ENCODE results near the gene RGS3.
"Not testable (repeated sequence)": the region's sequence is repeated elsewhere in the genome, so short reads cannot be mapped to it uniquely, and the experiment has no call there.

RGS3 gene

DNA sequence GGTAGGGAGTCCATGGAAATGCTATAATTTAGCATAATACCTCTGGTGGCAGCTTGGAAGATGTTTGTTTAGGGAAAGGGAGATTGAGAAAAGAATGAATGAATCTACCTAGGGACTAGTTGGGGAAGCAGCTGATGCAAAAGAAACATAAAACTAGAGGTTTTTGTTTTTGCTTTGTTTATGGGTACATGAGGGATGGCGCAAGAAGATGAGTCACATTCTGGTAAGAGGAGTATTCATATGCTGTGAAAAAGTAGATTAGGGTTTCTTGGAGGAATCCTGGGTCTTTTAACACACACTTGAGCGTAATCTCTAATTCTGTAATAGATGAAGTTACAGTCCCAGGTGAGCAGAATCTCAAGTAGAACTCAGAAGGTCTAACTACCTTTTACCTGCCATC lies 35.9 kb upstream of the RGS3 start:
- Histone ChIP-seq H3K4me1 (no peaks in the 10 kb centered on the region), H3K9me3 (no peaks in the 10 kb centered on the region), H3K4me3 (ENCODE audit: low read depth, low read length) (no peak overlapping the region), H3K36me3 (no peaks in the 10 kb centered on the region), H3K27me3 (no peaks in the 10 kb centered on the region; the same call in 1 of the 2 replicates)
- no peak for DNase-seq
- TF ChIP-seq, protein P1, sequence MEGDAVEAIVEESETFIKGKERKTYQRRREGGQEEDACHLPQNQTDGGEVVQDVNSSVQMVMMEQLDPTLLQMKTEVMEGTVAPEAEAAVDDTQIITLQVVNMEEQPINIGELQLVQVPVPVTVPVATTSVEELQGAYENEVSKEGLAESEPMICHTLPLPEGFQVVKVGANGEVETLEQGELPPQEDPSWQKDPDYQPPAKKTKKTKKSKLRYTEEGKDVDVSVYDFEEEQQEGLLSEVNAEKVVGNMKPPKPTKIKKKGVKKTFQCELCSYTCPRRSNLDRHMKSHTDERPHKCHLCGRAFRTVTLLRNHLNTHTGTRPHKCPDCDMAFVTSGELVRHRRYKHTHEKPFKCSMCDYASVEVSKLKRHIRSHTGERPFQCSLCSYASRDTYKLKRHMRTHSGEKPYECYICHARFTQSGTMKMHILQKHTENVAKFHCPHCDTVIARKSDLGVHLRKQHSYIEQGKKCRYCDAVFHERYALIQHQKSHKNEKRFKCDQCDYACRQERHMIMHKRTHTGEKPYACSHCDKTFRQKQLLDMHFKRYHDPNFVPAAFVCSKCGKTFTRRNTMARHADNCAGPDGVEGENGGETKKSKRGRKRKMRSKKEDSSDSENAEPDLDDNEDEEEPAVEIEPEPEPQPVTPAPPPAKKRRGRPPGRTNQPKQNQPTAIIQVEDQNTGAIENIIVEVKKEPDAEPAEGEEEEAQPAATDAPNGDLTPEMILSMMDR (IDR thresholded peaks at IDR 0.05; ENCODE audit: low read depth, low read length) = no peak

DNA sequence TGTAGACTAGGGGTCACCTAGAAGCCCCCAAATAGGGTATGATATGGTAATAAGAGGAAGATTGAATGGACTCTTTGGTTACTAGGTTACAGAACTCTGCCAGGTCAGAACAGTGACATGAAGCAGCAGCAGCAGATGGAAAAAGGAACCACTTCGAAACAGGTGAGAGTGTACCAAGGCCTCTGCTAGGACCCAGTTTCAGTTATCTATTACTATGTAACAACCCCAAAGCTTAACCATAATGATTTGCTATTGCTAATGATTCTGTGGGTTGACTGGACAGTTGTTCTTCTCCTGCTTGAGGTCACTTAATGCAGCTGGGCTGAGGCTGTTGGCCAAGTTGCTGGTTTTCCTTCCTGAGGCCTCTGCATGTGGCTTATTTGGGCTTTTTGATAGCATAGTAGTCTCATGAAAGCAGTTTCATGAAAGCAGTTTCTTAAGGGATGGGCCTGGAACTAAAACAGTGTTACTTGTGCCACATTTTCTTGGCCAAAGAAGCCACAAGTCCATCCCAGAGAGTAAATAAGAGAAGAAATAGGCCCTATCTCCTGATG lies 35.4 kb upstream of the RGS3 start:
- Histone ChIP-seq H3K36me3 (no peaks in the 10 kb centered on the region), H3K9me3 (no peaks in the 10 kb centered on the region), H3K4me3 (ENCODE audit: low read depth, low read length) (no peak overlapping the region), H3K4me1 (no peaks in the 10 kb centered on the region), H3K27me3 (no peaks in the 10 kb centered on the region; the same call in 1 of the 2 replicates)
- TF ChIP-seq, protein P1 (IDR thresholded peaks at IDR 0.05; ENCODE audit: low read depth, low read length) = no peak
- no peak for DNase-seq

DNA sequence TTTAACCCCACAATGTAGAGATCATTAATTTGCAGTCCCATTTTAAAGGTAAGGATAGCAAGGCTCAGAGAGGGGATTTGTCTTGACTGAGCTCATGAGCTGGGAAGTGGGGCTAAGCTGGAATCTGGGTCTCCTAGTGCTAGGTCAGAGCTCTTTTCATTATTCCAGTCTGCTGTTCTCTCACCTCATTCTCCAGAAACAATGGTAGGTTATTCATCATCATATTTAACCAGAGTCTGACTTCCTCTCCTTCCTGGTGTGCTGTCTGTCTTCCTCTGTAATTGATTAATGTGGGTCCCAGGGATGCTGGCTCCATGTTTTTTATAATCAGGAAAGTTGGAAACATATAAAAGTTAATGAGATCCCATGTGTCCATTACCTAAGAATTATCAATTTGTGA lies 32.3 kb upstream of the RGS3 start:
- H3K27me3 ChIP-seq = no peaks in the 10 kb centered on the region
- TF ChIP-seq, protein P1 (IDR thresholded peaks at IDR 0.05; ENCODE audit: low read depth, low read length) = no peak
- no peaks in the 10 kb centered on the region for H3K9me3 ChIP-seq
- H3K4me1 ChIP-seq = no peaks in the 10 kb centered on the region
- no peaks in the 10 kb centered on the region for H3K36me3 ChIP-seq
- no peak overlapping the region for H3K4me3 ChIP-seq (ENCODE audit: low read depth, low read length)
- DNase-seq = no peak

DNA sequence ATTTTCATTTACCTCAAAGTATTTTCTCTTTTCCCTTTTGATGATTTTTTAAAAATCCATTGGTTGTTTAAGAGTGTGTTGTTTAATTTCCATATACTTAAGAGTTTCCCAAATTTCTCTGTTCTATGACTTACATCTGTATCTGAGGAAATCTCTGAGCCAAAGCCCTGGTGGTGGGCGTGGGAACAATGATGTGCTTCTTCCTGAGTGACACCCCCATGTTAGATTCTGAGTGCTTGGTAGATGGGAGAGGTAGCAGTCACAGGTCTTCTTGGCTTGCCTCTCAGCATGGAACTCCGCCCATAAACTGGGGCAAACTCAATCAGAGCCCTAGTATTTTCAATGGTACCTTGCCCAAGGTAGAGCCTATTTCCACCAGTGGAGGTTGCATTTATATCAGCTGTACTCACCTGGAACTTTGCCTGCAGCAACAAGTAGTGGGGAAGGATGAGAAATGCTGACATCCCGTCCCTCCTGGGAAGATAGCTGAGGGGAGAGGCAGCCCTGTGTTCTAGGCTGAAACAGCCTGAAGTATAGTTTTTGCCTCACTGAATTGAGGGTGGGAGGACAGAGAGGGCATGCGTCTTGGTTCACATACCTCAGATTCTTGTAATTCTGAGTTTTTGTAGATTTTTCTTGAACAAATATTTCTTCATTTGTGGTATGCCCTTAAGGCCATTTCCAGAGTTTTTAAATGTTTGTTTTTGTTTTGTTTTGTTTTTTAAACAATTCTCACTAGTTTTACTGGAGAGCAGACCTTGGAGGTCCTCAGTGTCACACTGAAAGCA lies 26.6 kb upstream of the RGS3 start:
- Histone ChIP-seq H3K4me3 (ENCODE audit: low read depth, low read length) (no peak overlapping the region), H3K36me3 (no peaks in the 10 kb centered on the region), H3K9me3 (no peaks in the 10 kb centered on the region), H3K4me1 (no peaks in the 10 kb centered on the region), H3K27me3 (no peaks in the 10 kb centered on the region)
- TF ChIP-seq, protein P1 (IDR thresholded peaks at IDR 0.05; ENCODE audit: low read depth, low read length) = no peak
- no peak for DNase-seq

DNA sequence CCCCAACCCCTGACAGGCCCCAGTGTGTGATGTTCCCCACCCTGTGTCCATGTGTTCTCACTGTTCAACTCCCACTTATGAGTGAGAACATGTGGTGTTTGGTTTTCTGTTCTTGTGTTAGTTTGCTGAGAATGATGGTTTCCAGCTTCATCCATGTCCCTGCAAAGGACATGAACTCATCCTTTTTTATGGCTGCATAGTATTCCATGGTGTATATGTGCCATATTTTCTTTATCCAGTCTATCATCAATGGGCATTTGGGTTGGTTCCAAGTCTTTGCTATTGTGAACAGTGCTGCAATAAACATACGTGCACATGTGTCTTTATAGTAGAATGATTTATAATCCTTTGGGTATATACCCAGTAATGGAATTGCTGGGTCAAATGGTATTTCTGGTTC lies 25.8 kb upstream of the RGS3 start:
- H3K4me3 ChIP-seq (ENCODE audit: low read depth, low read length); H3K9me3 ChIP-seq; H3K27me3 ChIP-seq; DNase-seq; H3K36me3 ChIP-seq; H3K4me1 ChIP-seq: not testable (repeated sequence)

DNA sequence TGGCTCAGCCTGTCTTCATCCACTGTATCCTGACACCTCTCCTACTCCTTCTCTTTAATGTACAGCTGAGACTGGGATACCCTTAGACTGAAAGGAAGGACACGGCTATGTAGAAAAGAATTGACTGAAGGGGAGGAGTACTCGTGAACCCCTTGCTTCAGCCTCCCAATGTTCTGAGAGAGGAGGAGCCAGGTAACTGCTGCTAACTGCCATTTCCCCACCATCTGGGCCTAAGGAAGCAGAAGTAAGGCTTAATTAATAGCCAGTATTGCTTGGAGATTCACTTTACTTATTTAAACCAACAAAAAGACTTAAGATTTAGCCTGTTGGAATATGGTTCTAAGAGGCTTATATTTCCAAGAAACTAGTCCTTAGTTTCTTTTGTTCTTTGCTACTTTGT lies 18.8 kb upstream of the RGS3 start:
- Histone ChIP-seq H3K27me3 (no peaks in the 10 kb centered on the region), H3K9me3 (no peaks in the 10 kb centered on the region), H3K4me3 (ENCODE audit: low read depth, low read length) (no peak overlapping the region), H3K36me3 (no peaks in the 10 kb centered on the region), H3K4me1 (no peaks in the 10 kb centered on the region)
- TF ChIP-seq, protein P1 (IDR thresholded peaks at IDR 0.05; ENCODE audit: low read depth, low read length) = no peak
- DNase-seq = no peak

All from BE2C (cell line).